ENCODE data around the gene C2CD2.

- TF ChIP-seq POLR2AphosphoS5 (IDR thresholded peaks at IDR 0.05) (no peak), POLR2A (IDR thresholded peaks at IDR 0.05; ENCODE audit: low read depth) (no peak), EP300 (IDR thresholded peaks at IDR 0.05) (no peak)
- TF ChIP-seq, protein P1, sequence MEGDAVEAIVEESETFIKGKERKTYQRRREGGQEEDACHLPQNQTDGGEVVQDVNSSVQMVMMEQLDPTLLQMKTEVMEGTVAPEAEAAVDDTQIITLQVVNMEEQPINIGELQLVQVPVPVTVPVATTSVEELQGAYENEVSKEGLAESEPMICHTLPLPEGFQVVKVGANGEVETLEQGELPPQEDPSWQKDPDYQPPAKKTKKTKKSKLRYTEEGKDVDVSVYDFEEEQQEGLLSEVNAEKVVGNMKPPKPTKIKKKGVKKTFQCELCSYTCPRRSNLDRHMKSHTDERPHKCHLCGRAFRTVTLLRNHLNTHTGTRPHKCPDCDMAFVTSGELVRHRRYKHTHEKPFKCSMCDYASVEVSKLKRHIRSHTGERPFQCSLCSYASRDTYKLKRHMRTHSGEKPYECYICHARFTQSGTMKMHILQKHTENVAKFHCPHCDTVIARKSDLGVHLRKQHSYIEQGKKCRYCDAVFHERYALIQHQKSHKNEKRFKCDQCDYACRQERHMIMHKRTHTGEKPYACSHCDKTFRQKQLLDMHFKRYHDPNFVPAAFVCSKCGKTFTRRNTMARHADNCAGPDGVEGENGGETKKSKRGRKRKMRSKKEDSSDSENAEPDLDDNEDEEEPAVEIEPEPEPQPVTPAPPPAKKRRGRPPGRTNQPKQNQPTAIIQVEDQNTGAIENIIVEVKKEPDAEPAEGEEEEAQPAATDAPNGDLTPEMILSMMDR (IDR thresholded peaks at IDR 0.05), result no peak
Measured at GRCh38 chr21:41897700-41898099, 56.1 kb downstream of the C2CD2 start.

All from esophagus muscularis mucosa (tissue), 4 donors.